ENCODE measurements around the gene TANGO6.

TANGO6 gene
- total RNA-seq: 40.8 to 53.4 (median 48.1) reads per million in 3 donors

GRCh38 chr16:68843482-68844210, at the start of gene TANGO6:
Gene TANGO6 (plus strand): TSS chr16:68843531. CDS start chr16:68843618, 87 bp downstream.
- Histone ChIP-seq H3K9me3 (ENCODE audit: control insufficient read depth, low read length) (no peaks in the 10 kb centered on the region), H3K36me3 (ENCODE audit: control insufficient read depth, insufficient read depth, low read length) (no peaks in the 10 kb centered on the region), H3K27me3 (replicated peaks; ENCODE audit: control insufficient read depth, insufficient read depth, low read length, poor library complexity, severe bottlenecking) (no peaks in the 10 kb centered on the region), H3K4me3 (ENCODE audit: insufficient read depth, low read depth, low read length, poor library complexity, severe bottlenecking) (peak within 1 kb of the TSS; percentile 98), H3K4me1 (ENCODE audit: control insufficient read depth, insufficient read depth, low read length, poor library complexity, severe bottlenecking) (peaks cover 5% of the 10 kb centered on the region), H3K27ac (ENCODE audit: insufficient read depth, low read length, poor library complexity, severe bottlenecking) (peak within 1 kb of the TSS; percentile 80)
- DNase-seq: peak; percentile 80 to 81 (median 81)

DNA sequence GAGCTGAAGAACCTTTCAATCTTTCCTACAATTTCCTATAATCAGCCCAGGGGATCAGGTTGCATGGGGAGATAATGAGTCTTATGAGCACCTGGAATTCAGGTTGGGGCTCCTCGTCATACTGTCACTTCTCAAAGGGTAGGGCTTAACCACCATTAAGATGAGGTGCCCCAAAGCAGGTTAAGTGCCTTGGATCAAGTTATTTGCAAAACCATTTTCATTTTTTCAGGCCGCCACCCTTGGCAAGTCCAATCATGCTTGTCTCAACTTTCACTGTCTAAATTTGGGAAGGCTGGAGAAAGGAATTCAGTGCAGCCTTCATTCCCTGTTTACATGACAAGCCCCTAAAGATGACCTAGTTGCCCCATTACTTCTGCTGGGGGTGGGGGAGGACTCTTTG, 44.9 kb upstream of the TANGO6 start:
- Histone ChIP-seq H3K36me3 (ENCODE audit: control insufficient read depth, insufficient read depth, low read length) (no peaks in the 10 kb centered on the region), H3K4me1 (ENCODE audit: control insufficient read depth, insufficient read depth, low read length, poor library complexity, severe bottlenecking) (no peaks in the 10 kb centered on the region), H3K9me3 (ENCODE audit: control insufficient read depth, low read length) (no peaks in the 10 kb centered on the region), H3K4me3 (ENCODE audit: insufficient read depth, low read depth, low read length, poor library complexity, severe bottlenecking) (no peak overlapping the region), H3K27me3 (replicated peaks; ENCODE audit: control insufficient read depth, insufficient read depth, low read length, poor library complexity, severe bottlenecking) (no peaks in the 10 kb centered on the region), H3K27ac (ENCODE audit: insufficient read depth, low read length, poor library complexity, severe bottlenecking) (no peak overlapping the region)
- no peak for DNase-seq

- no peaks in the 10 kb centered on the region for H3K9me3 ChIP-seq (ENCODE audit: control insufficient read depth, low read length)
- no peak overlapping the region for H3K4me3 ChIP-seq (ENCODE audit: insufficient read depth, low read depth, low read length, poor library complexity, severe bottlenecking)
- no peaks in the 10 kb centered on the region for H3K36me3 ChIP-seq (ENCODE audit: control insufficient read depth, insufficient read depth, low read length)
- no peaks in the 10 kb centered on the region for H3K27me3 ChIP-seq (replicated peaks; ENCODE audit: control insufficient read depth, insufficient read depth, low read length, poor library complexity, severe bottlenecking)
- H3K27ac ChIP-seq (ENCODE audit: insufficient read depth, low read length, poor library complexity, severe bottlenecking): no peak overlapping the region
- no peaks in the 10 kb centered on the region for H3K4me1 ChIP-seq (ENCODE audit: control insufficient read depth, insufficient read depth, low read length, poor library complexity, severe bottlenecking)
- DNase-seq: no peak
These were observed 43.0 kb upstream of the TANGO6 start for GRCh38 chr16:68800257-68800875.

GRCh38 chr16:68802190-68802589, 41.1 kb upstream of the TANGO6 start:
- no peak overlapping the region for H3K27ac ChIP-seq (ENCODE audit: insufficient read depth, low read length, poor library complexity, severe bottlenecking)

DNA sequence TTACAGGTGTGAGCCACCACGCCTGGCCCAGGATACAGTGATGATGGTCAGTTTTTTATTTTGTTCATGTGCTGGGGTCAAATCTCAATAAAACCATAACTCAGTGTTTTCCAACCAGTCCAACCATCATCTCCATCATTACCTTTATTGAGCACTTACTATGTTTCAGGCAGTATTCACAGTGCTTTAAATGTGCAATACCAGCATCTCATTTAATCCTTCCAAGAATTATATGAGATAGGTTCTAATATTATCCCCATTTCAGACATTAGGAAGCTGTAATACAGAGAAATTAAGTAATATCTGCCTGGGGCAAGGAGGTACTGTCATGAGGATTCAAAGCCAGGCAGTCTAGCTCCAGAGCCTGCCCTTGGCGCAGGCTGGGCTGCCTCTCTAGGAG, 36.9 kb upstream of the TANGO6 start:
- H3K27me3 ChIP-seq (replicated peaks; ENCODE audit: control insufficient read depth, insufficient read depth, low read length, poor library complexity, severe bottlenecking): no peaks in the 10 kb centered on the region
- H3K36me3 ChIP-seq (ENCODE audit: control insufficient read depth, insufficient read depth, low read length): no peaks in the 10 kb centered on the region
- H3K4me3 ChIP-seq (ENCODE audit: insufficient read depth, low read depth, low read length, poor library complexity, severe bottlenecking): no peak overlapping the region
- no peak for DNase-seq
- H3K4me1 ChIP-seq (ENCODE audit: control insufficient read depth, insufficient read depth, low read length, poor library complexity, severe bottlenecking): no peaks in the 10 kb centered on the region
- H3K9me3 ChIP-seq (ENCODE audit: control insufficient read depth, low read length): no peaks in the 10 kb centered on the region
- no peak overlapping the region for H3K27ac ChIP-seq (ENCODE audit: insufficient read depth, low read length, poor library complexity, severe bottlenecking)

More at GRCh38 chr16:68802190-68802589, 41.1 kb upstream of the TANGO6 start:
- no peak overlapping the region for H3K4me3 ChIP-seq (ENCODE audit: insufficient read depth, low read depth, low read length, poor library complexity, severe bottlenecking)
- no peaks in the 10 kb centered on the region for H3K4me1 ChIP-seq (ENCODE audit: control insufficient read depth, insufficient read depth, low read length, poor library complexity, severe bottlenecking)
- H3K36me3 ChIP-seq (ENCODE audit: control insufficient read depth, insufficient read depth, low read length): no peaks in the 10 kb centered on the region
- no peak for DNase-seq
- no peaks in the 10 kb centered on the region for H3K9me3 ChIP-seq (ENCODE audit: control insufficient read depth, low read length)
- no peaks in the 10 kb centered on the region for H3K27me3 ChIP-seq (replicated peaks; ENCODE audit: control insufficient read depth, insufficient read depth, low read length, poor library complexity, severe bottlenecking)

DNA sequence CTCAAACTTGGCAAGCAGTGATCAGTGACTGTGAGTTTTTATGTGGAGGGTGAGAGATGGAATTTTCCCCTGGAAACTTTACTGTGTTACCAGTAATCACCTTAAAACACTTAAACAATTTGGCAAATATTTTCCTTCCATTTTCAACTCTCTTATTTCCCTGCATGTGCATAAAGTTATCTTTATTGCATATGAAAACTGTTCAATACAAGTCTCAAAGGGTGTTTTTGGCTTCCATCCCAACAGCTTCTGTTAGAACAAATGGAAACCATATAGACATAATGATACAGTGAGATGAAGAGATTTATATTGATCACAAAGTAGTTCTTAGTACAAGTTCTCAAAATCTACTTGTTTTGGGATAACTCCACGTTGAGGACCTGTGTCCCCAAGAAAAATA, 36.4 kb upstream of the TANGO6 start:
- Histone ChIP-seq H3K4me3 (ENCODE audit: insufficient read depth, low read depth, low read length, poor library complexity, severe bottlenecking) (no peak overlapping the region), H3K27ac (ENCODE audit: insufficient read depth, low read length, poor library complexity, severe bottlenecking) (no peak overlapping the region), H3K9me3 (ENCODE audit: control insufficient read depth, low read length) (no peaks in the 10 kb centered on the region), H3K4me1 (ENCODE audit: control insufficient read depth, insufficient read depth, low read length, poor library complexity, severe bottlenecking) (no peaks in the 10 kb centered on the region), H3K36me3 (ENCODE audit: control insufficient read depth, insufficient read depth, low read length) (no peaks in the 10 kb centered on the region), H3K27me3 (replicated peaks; ENCODE audit: control insufficient read depth, insufficient read depth, low read length, poor library complexity, severe bottlenecking) (no peaks in the 10 kb centered on the region)
- no peak for DNase-seq

DNA sequence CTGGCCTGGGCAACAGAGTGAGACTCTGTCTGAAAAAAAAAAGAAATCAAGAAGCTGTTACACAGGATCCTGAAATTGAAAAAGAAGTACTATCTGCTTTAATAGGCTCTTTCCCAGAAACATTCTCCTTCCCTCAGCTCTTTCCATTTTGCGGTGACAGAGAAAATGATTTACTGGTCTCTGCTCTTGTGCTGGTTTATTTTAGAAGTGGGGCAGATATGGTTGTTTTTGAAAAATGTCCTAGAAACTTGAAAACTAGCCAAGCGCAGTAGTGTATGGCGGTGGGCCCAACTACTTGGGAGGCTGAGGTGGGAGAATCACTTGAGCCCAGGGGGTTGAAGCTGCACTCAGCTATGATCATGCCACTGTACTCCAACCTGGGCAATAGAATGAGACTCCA, 28.8 kb upstream of the TANGO6 start:
- no peak for DNase-seq
- no peaks in the 10 kb centered on the region for H3K36me3 ChIP-seq (ENCODE audit: control insufficient read depth, insufficient read depth, low read length)
- no peaks in the 10 kb centered on the region for H3K4me1 ChIP-seq (ENCODE audit: control insufficient read depth, insufficient read depth, low read length, poor library complexity, severe bottlenecking)

DNA sequence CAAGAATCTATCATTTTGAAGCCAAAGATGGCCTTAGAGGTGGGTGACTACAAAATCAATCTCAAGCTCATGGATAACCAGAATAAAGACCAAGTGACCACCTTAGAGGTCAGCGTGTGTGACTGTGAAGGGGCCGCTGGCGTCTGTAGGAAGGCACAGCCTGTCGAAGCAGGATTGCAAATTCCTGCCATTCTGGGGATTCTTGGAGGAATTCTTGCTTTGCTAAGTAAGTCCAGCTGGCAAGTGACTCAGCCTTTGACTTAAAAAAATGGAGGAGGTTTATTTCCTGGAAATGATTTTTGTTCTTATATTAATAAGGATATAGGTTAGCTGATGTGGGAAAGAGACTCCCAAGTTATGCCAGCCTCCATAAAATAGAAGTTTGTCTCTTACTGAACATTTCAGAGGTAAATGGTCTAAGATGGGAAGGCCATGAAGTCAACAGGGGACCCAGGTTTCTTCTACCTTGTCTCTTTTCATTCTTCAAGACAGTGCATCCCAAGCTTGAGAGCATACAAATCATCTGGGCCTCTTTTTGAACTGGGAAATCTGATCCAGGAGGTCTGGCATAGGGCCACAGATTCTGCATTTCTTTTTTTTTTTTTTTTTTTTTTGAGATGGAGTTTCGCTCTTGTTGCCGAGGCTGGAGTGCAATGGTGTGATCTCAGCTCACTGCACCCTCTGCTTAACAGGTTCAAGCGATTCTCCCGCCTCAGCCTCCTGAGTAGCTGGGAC, 19.8 kb upstream of the TANGO6 start:
- Histone ChIP-seq H3K4me3 (ENCODE audit: insufficient read depth, low read depth, low read length, poor library complexity, severe bottlenecking) (no peak overlapping the region), H3K27me3 (replicated peaks; ENCODE audit: control insufficient read depth, insufficient read depth, low read length, poor library complexity, severe bottlenecking) (no peaks in the 10 kb centered on the region), H3K27ac (ENCODE audit: insufficient read depth, low read length, poor library complexity, severe bottlenecking) (no peak overlapping the region), H3K9me3 (ENCODE audit: control insufficient read depth, low read length) (no peaks in the 10 kb centered on the region), H3K36me3 (ENCODE audit: control insufficient read depth, insufficient read depth, low read length) (no peaks in the 10 kb centered on the region), H3K4me1 (ENCODE audit: control insufficient read depth, insufficient read depth, low read length, poor library complexity, severe bottlenecking) (no peaks in the 10 kb centered on the region)
- DNase-seq: no peak

More for the DNA sequence above, 28.8 kb upstream of the TANGO6 start:
- Histone ChIP-seq H3K27ac (ENCODE audit: insufficient read depth, low read length, poor library complexity, severe bottlenecking) (no peak overlapping the region), H3K4me3 (ENCODE audit: insufficient read depth, low read depth, low read length, poor library complexity, severe bottlenecking) (no peak overlapping the region), H3K27me3 (replicated peaks; ENCODE audit: control insufficient read depth, insufficient read depth, low read length, poor library complexity, severe bottlenecking) (no peaks in the 10 kb centered on the region), H3K9me3 (ENCODE audit: control insufficient read depth, low read length) (no peaks in the 10 kb centered on the region)

GRCh38 chr16:68825427-68825826, 17.9 kb upstream of the TANGO6 start:
- Histone ChIP-seq H3K27ac (ENCODE audit: insufficient read depth, low read length, poor library complexity, severe bottlenecking) (no peak overlapping the region), H3K4me3 (ENCODE audit: insufficient read depth, low read depth, low read length, poor library complexity, severe bottlenecking) (no peak overlapping the region), H3K9me3 (ENCODE audit: control insufficient read depth, low read length) (no peaks in the 10 kb centered on the region), H3K27me3 (replicated peaks; ENCODE audit: control insufficient read depth, insufficient read depth, low read length, poor library complexity, severe bottlenecking) (no peaks in the 10 kb centered on the region), H3K4me1 (ENCODE audit: control insufficient read depth, insufficient read depth, low read length, poor library complexity, severe bottlenecking) (no peaks in the 10 kb centered on the region), H3K36me3 (ENCODE audit: control insufficient read depth, insufficient read depth, low read length) (no peaks in the 10 kb centered on the region)
- no peak for DNase-seq

GRCh38 chr16:68826652-68827051, 16.7 kb upstream of the TANGO6 start:
- H3K27me3 ChIP-seq (replicated peaks; ENCODE audit: control insufficient read depth, insufficient read depth, low read length, poor library complexity, severe bottlenecking): no peaks in the 10 kb centered on the region
- no peaks in the 10 kb centered on the region for H3K4me1 ChIP-seq (ENCODE audit: control insufficient read depth, insufficient read depth, low read length, poor library complexity, severe bottlenecking)
- no peaks in the 10 kb centered on the region for H3K9me3 ChIP-seq (ENCODE audit: control insufficient read depth, low read length)
- H3K36me3 ChIP-seq (ENCODE audit: control insufficient read depth, insufficient read depth, low read length): no peaks in the 10 kb centered on the region
- no peak overlapping the region for H3K27ac ChIP-seq (ENCODE audit: insufficient read depth, low read length, poor library complexity, severe bottlenecking)
- DNase-seq: no peak
- no peak overlapping the region for H3K4me3 ChIP-seq (ENCODE audit: insufficient read depth, low read depth, low read length, poor library complexity, severe bottlenecking)

Data from effector memory CD4-positive, alpha-beta T cell (primary cell).